NCI-H510A (cell line): ENCODE data around the gene ZNF277.
A peak's percentile ranks its signal among the peaks of the same experiment; 100 is the strongest.

Experiments used
- DNase-seq: peaks from one replicate; lab custom pipeline; 2025; lab: John Stamatoyannopoulos, UW

Gene ZNF277

GRCh38 chr7:112350585-112350984 is 144.1 kb downstream of the ZNF277 start:
- no peak for DNase-seq

GRCh38 chr7:112356596-112356995 is 150.1 kb downstream of the ZNF277 start:
- no peak for DNase-seq

GRCh38 chr7:112357136-112357535 is 150.6 kb downstream of the ZNF277 start:
- DNase-seq, result no peak

- DNase-seq, result no peak
These were observed 152.0 kb downstream of the ZNF277 start for GRCh38 chr7:112358513-112358912.

GRCh38 chr7:112359086-112359485 is 152.6 kb downstream of the ZNF277 start:
- no peak for DNase-seq

- no peak for DNase-seq
These were observed 154.2 kb downstream of the ZNF277 start for GRCh38 chr7:112360681-112361080.

- DNase-seq, result no peak
These were observed 154.7 kb downstream of the ZNF277 start for GRCh38 chr7:112361154-112361553.

- no peak for DNase-seq
These were observed 155.7 kb downstream of the ZNF277 start for GRCh38 chr7:112362053-112362650.

- DNase-seq, result no peak
These were observed 156.2 kb downstream of the ZNF277 start for GRCh38 chr7:112362731-112363131.

- no peak for DNase-seq
These were observed 157.9 kb downstream of the ZNF277 start for GRCh38 chr7:112364388-112364787.

GRCh38 chr7:112365551-112365950 is 159.1 kb downstream of the ZNF277 start:
- no peak for DNase-seq

GRCh38 chr7:112366886-112367285 is 160.4 kb downstream of the ZNF277 start:
- no peak for DNase-seq

- no peak for DNase-seq
These were observed 163.9 kb downstream of the ZNF277 start for GRCh38 chr7:112370436-112370835.

GRCh38 chr7:112371701-112372100 is 165.2 kb downstream of the ZNF277 start:
- no peak for DNase-seq

GRCh38 chr7:112372101-112372500 is 165.6 kb downstream of the ZNF277 start:
- DNase-seq, result no peak

GRCh38 chr7:112377593-112377992 is 171.1 kb downstream of the ZNF277 start:
- DNase-seq, result no peak

GRCh38 chr7:112381311-112382091 is 175.0 kb downstream of the ZNF277 start:
- DNase-seq, result no peak

- DNase-seq, result no peak
These were observed 177.3 kb downstream of the ZNF277 start for GRCh38 chr7:112383671-112384417.

GRCh38 chr7:112385516-112385915 is 179.0 kb downstream of the ZNF277 start:
- no peak for DNase-seq

GRCh38 chr7:112386619-112387018 is 180.1 kb downstream of the ZNF277 start:
- no peak for DNase-seq

GRCh38 chr7:112390167-112390566 is 183.7 kb downstream of the ZNF277 start:
- DNase-seq, result no peak

GRCh38 chr7:112391079-112391821 is 184.8 kb downstream of the ZNF277 start:
- peak; percentile 13 for DNase-seq
